Activated naive CD8-positive, alpha-beta T cell treated with anti-CD3 and anti-CD28 coated beads, Interleukin-2, amount 50 U/mL, for 24 hours (primary cell): ENCODE results near the gene JAK3.

ENCODE experiments used
- ATAC-seq: fragments of 150-1000 bp; cut with Tn5 transposase; one replicate; pipeline ENCODE4 v1.10.0; 2021
- DNase-seq: peaks from one replicate; pipeline ENCODE4 v3.0.0; 2021
- H3K27ac Mint-ChIP-seq: one replicate; pipeline ENCODE4 v1.8.0; 2021; ENCODE audit warnings: mild to moderate bottlenecking, mixed read lengths
- H3K27me3 Mint-ChIP-seq: one replicate; pipeline ENCODE4 v1.8.0; 2021; ENCODE audit warnings: mixed read lengths
- H3K36me3 Mint-ChIP-seq: one replicate; pipeline ENCODE4 v1.8.0; 2021; ENCODE audit warnings: low read depth, mixed read lengths
- H3K4me1 Mint-ChIP-seq: one replicate; pipeline ENCODE4 v1.8.0; 2021; ENCODE audit warnings: mixed read lengths
- H3K4me3 Mint-ChIP-seq: one replicate; pipeline ENCODE4 v1.8.0; 2021; ENCODE audit warnings: mild to moderate bottlenecking, moderate library complexity, mixed read lengths
- H3K9me3 Mint-ChIP-seq: one replicate; pipeline ENCODE4 v1.8.0; 2021; ENCODE audit warnings: mixed read lengths

Gene JAK3

GRCh38 chr19:17835182-17836006 is 12.4 kb downstream of the JAK3 start:
- Mint-ChIP-seq H3K27ac (peak overlapping the region; percentile 7), H3K27me3 (no peaks in the 10 kb centered on the region), H3K4me3 (no peak overlapping the region), H3K4me1 (peaks cover 13% of the 10 kb centered on the region), H3K36me3 (peaks cover 60% of the 10 kb centered on the region), H3K9me3 (peaks cover 3% of the 10 kb centered on the region)
- DNase-seq: no peak
- ATAC-seq: no peak

- no peak for ATAC-seq
- H3K27me3 Mint-ChIP-seq: no peaks in the 10 kb centered on the region
- H3K9me3 Mint-ChIP-seq: peaks cover 3% of the 10 kb centered on the region
- no peak overlapping the region for H3K4me3 Mint-ChIP-seq
- peaks cover 63% of the 10 kb centered on the region for H3K36me3 Mint-ChIP-seq
- peaks cover 13% of the 10 kb centered on the region for H3K4me1 Mint-ChIP-seq
- H3K27ac Mint-ChIP-seq: no peak overlapping the region
- no peak for DNase-seq
Observed at GRCh38 chr19:17834350-17835181, 13.2 kb downstream of the JAK3 start.

- Mint-ChIP-seq H3K9me3 (peaks cover 3% of the 10 kb centered on the region), H3K27ac (no peak overlapping the region), H3K4me3 (no peak overlapping the region), H3K36me3 (peaks cover 56% of the 10 kb centered on the region), H3K4me1 (no peaks in the 10 kb centered on the region), H3K27me3 (no peaks in the 10 kb centered on the region)
- ATAC-seq (no peak), DNase-seq (no peak)
Observed at GRCh38 chr19:17832443-17833208, 15.2 kb downstream of the JAK3 start.

- no peaks in the 10 kb centered on the region for H3K4me1 Mint-ChIP-seq
- H3K4me3 Mint-ChIP-seq: no peak overlapping the region
- H3K27me3 Mint-ChIP-seq: no peaks in the 10 kb centered on the region
- ATAC-seq: no peak
- H3K27ac Mint-ChIP-seq: no peak overlapping the region
- no peak for DNase-seq
- H3K9me3 Mint-ChIP-seq: peaks cover 3% of the 10 kb centered on the region
- peaks cover 56% of the 10 kb centered on the region for H3K36me3 Mint-ChIP-seq
Observed at GRCh38 chr19:17831419-17831888, 16.3 kb downstream of the JAK3 start.

GRCh38 chr19:17830567-17831418 is 17.0 kb downstream of the JAK3 start:
- no peak overlapping the region for H3K27ac Mint-ChIP-seq
- H3K4me1 Mint-ChIP-seq: no peaks in the 10 kb centered on the region
- H3K9me3 Mint-ChIP-seq: peaks cover 3% of the 10 kb centered on the region
- DNase-seq (peak; percentile 64), ATAC-seq (peak; percentile 49)
- no peak overlapping the region for H3K4me3 Mint-ChIP-seq
- no peaks in the 10 kb centered on the region for H3K27me3 Mint-ChIP-seq
- H3K36me3 Mint-ChIP-seq: peaks cover 52% of the 10 kb centered on the region

- Mint-ChIP-seq H3K4me3 (no peak overlapping the region), H3K36me3 (peaks cover 48% of the 10 kb centered on the region), H3K27me3 (no peaks in the 10 kb centered on the region), H3K27ac (no peak overlapping the region), H3K4me1 (no peaks in the 10 kb centered on the region), H3K9me3 (peaks cover 3% of the 10 kb centered on the region)
- DNase-seq (no peak), ATAC-seq (no peak)
Observed at GRCh38 chr19:17829855-17830566, 17.8 kb downstream of the JAK3 start.

- Mint-ChIP-seq H3K4me3 (no peak overlapping the region), H3K27me3 (no peaks in the 10 kb centered on the region), H3K9me3 (no peaks in the 10 kb centered on the region), H3K27ac (no peak overlapping the region), H3K36me3 (peaks cover 26% of the 10 kb centered on the region), H3K4me1 (no peaks in the 10 kb centered on the region)
- no peak for ATAC-seq
- no peak for DNase-seq
Observed at GRCh38 chr19:17826508-17827056, 21.2 kb downstream of the JAK3 start.

- Mint-ChIP-seq H3K27ac (peak overlapping the region; percentile 39), H3K4me3 (no peak overlapping the region), H3K27me3 (no peaks in the 10 kb centered on the region), H3K9me3 (no peaks in the 10 kb centered on the region), H3K4me1 (no peaks in the 10 kb centered on the region), H3K36me3 (peaks cover 12% of the 10 kb centered on the region)
- DNase-seq (no peak), ATAC-seq (no peak)
Observed at GRCh38 chr19:17824339-17824738, 23.4 kb downstream of the JAK3 start.

- ATAC-seq (no peak), DNase-seq (no peak)
- no peaks in the 10 kb centered on the region for H3K27me3 Mint-ChIP-seq
- H3K4me3 Mint-ChIP-seq: no peak within 1 kb of the TSS
- H3K4me1 Mint-ChIP-seq: no peaks in the 10 kb centered on the region
- H3K27ac Mint-ChIP-seq: no peak within 1 kb of the TSS
- no peaks in the 10 kb centered on the region for H3K9me3 Mint-ChIP-seq
- peaks cover 2% of the 10 kb centered on the region for H3K36me3 Mint-ChIP-seq
Observed at GRCh38 chr19:17821190-17821589, 26.6 kb downstream of the JAK3 start, which contains the start of gene INSL3. Gene INSL3, minus strand, starts transcription at chr19:17821519. Its CDS starts 13 bp downstream, at chr19:17821506.

- no peaks in the 10 kb centered on the region for H3K4me1 Mint-ChIP-seq
- H3K36me3 Mint-ChIP-seq: no peaks in the 10 kb centered on the region
- ATAC-seq: no peak
- no peak overlapping the region for H3K4me3 Mint-ChIP-seq
- H3K9me3 Mint-ChIP-seq: no peaks in the 10 kb centered on the region
- H3K27me3 Mint-ChIP-seq: no peaks in the 10 kb centered on the region
- DNase-seq: no peak
- no peak overlapping the region for H3K27ac Mint-ChIP-seq
Observed at GRCh38 chr19:17817668-17818363, 30.0 kb downstream of the JAK3 start.

GRCh38 chr19:17812099-17812498 is 35.7 kb downstream of the JAK3 start:
- DNase-seq (no peak), ATAC-seq (no peak)
- H3K4me3 Mint-ChIP-seq: no peak overlapping the region
- no peaks in the 10 kb centered on the region for H3K9me3 Mint-ChIP-seq
- H3K27ac Mint-ChIP-seq: no peak overlapping the region
- H3K4me1 Mint-ChIP-seq: peaks cover 8% of the 10 kb centered on the region
- H3K27me3 Mint-ChIP-seq: peaks cover 1% of the 10 kb centered on the region
- no peaks in the 10 kb centered on the region for H3K36me3 Mint-ChIP-seq

GRCh38 chr19:17811681-17812080 is 36.1 kb downstream of the JAK3 start:
- DNase-seq: no peak
- Mint-ChIP-seq H3K27me3 (peaks cover 1% of the 10 kb centered on the region), H3K4me3 (no peak overlapping the region), H3K36me3 (no peaks in the 10 kb centered on the region), H3K4me1 (peaks cover 10% of the 10 kb centered on the region), H3K27ac (no peak overlapping the region), H3K9me3 (no peaks in the 10 kb centered on the region)
- no peak for ATAC-seq
